Lung (tissue), 12 donors: ENCODE measurements around the gene UGT1A1. TPM values are rescaled to one million over a fixed set of nuclear protein-coding genes. Genes with fewer than 3 reads are reported as not detected.

ENCODE experiments used
- ATAC-seq: fragments of 200-7000 bp; cut with Tn5 transposase; one replicate; pipeline ENCODE4 v1.9.1; 2020; ENCODE audit warnings: moderate number of reproducible peaks; ENCODE audit not compliant: insufficient read depth, low FRiP score
- DNase-seq, 3 donors: peaks; one replicate each; pipeline ENCODE4 v3.0.0-alpha.2; 2013 to 2017
- H3K27ac ChIP-seq, 2 donors: one replicate each; pipeline ENCODE4 v1.5.1; 2013; ENCODE audit warnings: mild to moderate bottlenecking in 2 of 2, moderate library complexity in 2 of 2, control low read depth in 1 of 2, inconsistent platforms in 1 of 2, low read depth in 1 of 2, low read length in 1 of 2
- H3K27me3 ChIP-seq, 3 donors: one replicate each; pipeline ENCODE4 v1.5.1; 2013; ENCODE audit warnings: low read length in 2 of 3; ENCODE audit not compliant: control insufficient read depth in 3 of 3, insufficient read depth in 3 of 3
- H3K36me3 ChIP-seq, 4 donors: one replicate each; pipeline ENCODE4 v1.5.1; 2013; ENCODE audit warnings: low read length in 4 of 4, mild to moderate bottlenecking in 1 of 4, moderate library complexity in 1 of 4; ENCODE audit not compliant: control insufficient read depth in 4 of 4, insufficient read depth in 4 of 4
- H3K4me1 ChIP-seq, 5 donors: one replicate each; pipeline ENCODE4 v1.5.1; 2013; ENCODE audit warnings: low read length in 5 of 5, mild to moderate bottlenecking in 2 of 5, moderate library complexity in 1 of 5; ENCODE audit not compliant: control insufficient read depth in 5 of 5, insufficient read depth in 5 of 5
- H3K4me3 ChIP-seq: one replicate; pipeline ENCODE4 v1.5.1; 2013; ENCODE audit warnings: mild to moderate bottlenecking, control low read depth, moderate library complexity
- H3K9ac ChIP-seq, 2 donors: one replicate each; pipeline ENCODE4 v1.5.1; 2013; ENCODE audit warnings: low read length in 2 of 2, control low read depth in 1 of 2; ENCODE audit not compliant: insufficient read depth in 1 of 2
- H3K9me3 ChIP-seq, 4 donors: one replicate each; pipeline ENCODE4 v1.5.1; 2013; ENCODE audit warnings: low read length in 3 of 4, mild to moderate bottlenecking in 1 of 4, moderate library complexity in 1 of 4; ENCODE audit not compliant: control insufficient read depth in 4 of 4, insufficient read depth in 3 of 4
- CTCF ChIP-seq: IDR thresholded peaks from 2 replicates; pipeline ENCODE4 v1.5.1; 2012; ENCODE audit warnings: mild to moderate bottlenecking; ENCODE audit errors: control extremely low read depth, extremely low read depth
- WGBS, 2 donors: extraction: QIAGEN DNeasy Blood & Tissue Kit; methylation state at CpG; one replicate each; pipeline ENCODE4 v1.1.7; 2013; 5-methylcytosine and 5-hydroxymethylcytosine counted together
- polyA plus RNA-seq, 2 donors: library from polyadenylated mRNA; stranded (reverse); fragments of 200-250 nt; gene quantifications; one replicate each; pipeline ENCODE4 v1.2.1, GENCODE V29; 2013
- total RNA-seq, 2 donors: library from RNA; depleted of rRNA in 1 of 2; stranded (reverse); fragments of >200 nt in 1 of 2; gene quantifications; one replicate each; pipeline ENCODE4 v1.2.1, GENCODE V29; 2014 to 2021
- donor health status: control.
- donor health status: control.
- donor health status: Bipolar disorder and iron deficiency.
- donor health status: healthy.
- donor health status: DM: yes; HTN: yes; CAD: no.

The UGT1A1 gene
- total and polyA plus RNA-seq, 4 donors, result 0.01 to 0.49 (median 0.04) TPM; not detected in 1

DNA sequence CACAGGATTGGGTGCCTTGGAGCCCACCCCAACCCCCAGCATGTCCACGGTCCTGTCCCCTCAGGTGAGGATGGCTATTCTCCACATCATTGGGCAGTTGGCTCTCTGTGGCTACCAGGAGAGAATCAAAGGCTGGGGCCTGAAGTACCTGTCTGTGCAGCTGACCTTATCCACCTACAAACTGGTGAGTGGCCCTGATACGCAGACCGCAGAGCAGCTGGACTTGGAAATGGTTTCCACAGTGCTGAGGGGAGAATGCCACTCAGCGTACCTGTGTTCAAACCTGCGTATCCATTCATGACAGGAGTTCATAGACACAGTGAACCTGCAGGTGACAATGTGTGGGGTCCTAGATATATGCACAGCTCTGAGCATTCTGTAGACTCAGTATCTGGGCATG lies 39.6 kb downstream of the UGT1A1 start:
- Histone ChIP-seq H3K9me3 (no peaks in the 10 kb centered on the region), H3K36me3 (no peaks in the 10 kb centered on the region), H3K4me1 (no peaks in the 10 kb centered on the region), H3K27ac (no peak overlapping the region), H3K9ac (no peak overlapping the region), H3K4me3 (no peak overlapping the region), H3K27me3 (no peaks in the 10 kb centered on the region)
- ATAC-seq, result no peak
- no peak for TF ChIP-seq CTCF
- 54 to 83% methylated on average over 5 of the region's 5 CpGs for WGBS, 2 donors
- no peak for DNase-seq

DNA sequence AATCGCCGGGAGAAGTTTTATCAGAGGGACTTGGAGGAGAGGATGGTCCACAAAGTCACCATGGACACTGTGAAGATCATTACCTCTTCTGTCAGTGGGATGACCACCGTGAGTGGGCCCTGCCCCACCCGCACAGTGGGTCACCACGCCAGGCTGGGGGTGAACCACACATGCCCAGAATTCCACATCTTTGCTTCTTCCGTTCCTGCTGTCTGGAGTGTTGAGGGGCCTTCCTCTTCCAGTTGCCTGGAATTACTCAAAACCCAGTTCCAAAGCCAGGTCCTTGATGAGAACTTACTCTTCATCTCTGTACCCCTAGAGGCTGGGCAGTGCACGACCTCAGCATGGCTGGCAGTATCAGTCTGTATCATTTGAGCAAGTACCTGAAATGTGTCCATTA lies 40.1 kb downstream of the UGT1A1 start:
- no peak for ATAC-seq
- Histone ChIP-seq H3K27ac (no peak overlapping the region), H3K27me3 (no peaks in the 10 kb centered on the region), H3K9ac (no peak overlapping the region), H3K9me3 (no peaks in the 10 kb centered on the region), H3K36me3 (no peaks in the 10 kb centered on the region), H3K4me3 (no peak overlapping the region), H3K4me1 (no peaks in the 10 kb centered on the region)
- WGBS, 2 donors, result 80 to 86% methylated on average over 7 of the region's 7 CpGs
- no peak for DNase-seq
- no peak for TF ChIP-seq CTCF

GRCh38 chr2:233801357-233802131 lies 41.5 kb downstream of the UGT1A1 start:
- Histone ChIP-seq H3K9ac (no peak overlapping the region), H3K4me1 (no peaks in the 10 kb centered on the region), H3K27ac (no peak overlapping the region), H3K36me3 (no peaks in the 10 kb centered on the region), H3K27me3 (no peaks in the 10 kb centered on the region), H3K9me3 (no peaks in the 10 kb centered on the region), H3K4me3 (no peak overlapping the region)
- 78 to 79% methylated on average over 9 of the region's 9 CpGs for WGBS, 2 donors
- TF ChIP-seq CTCF, result no peak
- no peak for ATAC-seq
- DNase-seq, result no peak
